HG03432 (cell line): ENCODE measurements around the gene SOHLH1.

Experiments used
- ATAC-seq: cut with Tn5 transposase; IDR thresholded peaks from one replicate; pipeline ENCODE4 v1.9.1; 2021; ENCODE audit warnings: mild to moderate bottlenecking, moderate library complexity; ENCODE audit not compliant: unreplicated experiment

SOHLH1 gene

DNA sequence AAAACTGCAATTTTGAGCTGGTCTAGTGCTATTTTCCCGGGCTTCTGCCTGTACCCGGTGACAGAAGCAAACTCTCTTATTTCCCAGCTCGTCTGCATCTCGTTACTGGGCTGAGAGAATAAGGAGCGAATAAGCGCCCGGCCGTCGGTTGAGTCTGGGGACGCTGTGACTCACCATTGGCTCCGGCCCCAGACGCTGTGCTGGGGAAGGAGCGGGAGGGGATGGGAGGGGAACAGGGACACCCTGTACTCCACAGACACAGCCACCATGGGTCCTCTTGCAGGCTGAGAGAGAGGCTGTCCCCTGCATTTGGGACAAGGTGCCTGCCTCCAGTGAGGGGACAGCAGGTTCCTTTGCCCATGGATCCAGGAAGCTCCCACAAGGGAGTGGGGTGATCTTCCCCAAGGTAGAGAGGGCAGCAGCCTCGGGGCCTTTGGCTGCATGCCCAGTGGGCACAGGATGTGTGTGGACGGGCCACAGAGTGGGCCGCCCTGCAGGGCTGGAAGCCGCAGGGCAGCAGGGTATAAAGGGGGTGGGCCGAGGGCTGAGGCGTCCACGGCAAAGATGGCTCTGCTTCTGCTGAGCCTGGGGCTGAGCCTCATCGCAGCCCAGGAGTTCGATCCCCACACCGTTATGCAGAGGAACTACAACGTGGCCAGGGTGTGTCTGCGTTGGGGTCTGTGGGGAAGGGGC is 36.4 kb downstream of the SOHLH1 start, which contains the start of gene LCN9:
TSS of gene LCN9 (plus strand) at position 552 of the 693 bp plus-strand sequence. CDS start at position 565, 13 bp downstream.
- ATAC-seq, result no peak

DNA sequence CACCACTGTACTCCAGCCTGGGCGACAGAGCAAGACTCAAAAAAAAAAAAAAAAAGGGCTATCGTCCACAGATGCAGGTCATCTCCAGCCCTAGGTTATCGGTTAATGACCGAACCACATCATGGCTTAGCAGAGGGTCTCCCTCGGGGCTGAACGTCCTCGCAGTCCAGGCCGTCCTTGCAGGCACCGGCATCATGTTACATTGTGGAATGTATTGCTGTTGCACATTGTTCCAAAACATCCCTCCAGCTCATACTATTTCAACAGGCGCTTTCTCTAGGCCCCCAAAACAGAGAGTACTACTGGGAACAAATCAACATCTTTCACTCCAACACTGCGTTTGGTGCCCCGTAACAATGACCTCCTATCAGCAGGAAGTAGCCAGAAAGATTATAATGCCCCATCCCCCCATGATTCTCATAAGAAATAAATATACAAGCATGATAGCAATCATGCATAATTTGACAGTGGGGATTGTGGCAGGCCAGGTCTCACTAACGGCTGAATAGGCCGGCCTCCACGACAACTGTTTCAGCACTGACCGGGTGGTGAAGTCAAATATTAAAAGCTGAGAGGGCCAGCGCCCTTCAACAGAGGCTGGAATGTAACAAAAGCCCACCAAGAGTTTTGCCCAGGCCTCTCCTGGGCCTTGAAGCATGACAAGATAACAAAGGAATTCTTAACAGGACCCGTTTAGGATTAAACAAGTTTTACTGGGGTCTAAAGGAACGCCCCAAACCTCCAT is 37.3 kb downstream of the SOHLH1 start:
- ATAC-seq, result no peak

- ATAC-seq, result no peak
Measured at GRCh38 chr9:135660407-135660806, 38.9 kb downstream of the SOHLH1 start.

GRCh38 chr9:135659252-135659651 is 40.0 kb downstream of the SOHLH1 start:
- no peak for ATAC-seq

GRCh38 chr9:135657416-135657815 is 41.9 kb downstream of the SOHLH1 start:
- ATAC-seq, result no peak

DNA sequence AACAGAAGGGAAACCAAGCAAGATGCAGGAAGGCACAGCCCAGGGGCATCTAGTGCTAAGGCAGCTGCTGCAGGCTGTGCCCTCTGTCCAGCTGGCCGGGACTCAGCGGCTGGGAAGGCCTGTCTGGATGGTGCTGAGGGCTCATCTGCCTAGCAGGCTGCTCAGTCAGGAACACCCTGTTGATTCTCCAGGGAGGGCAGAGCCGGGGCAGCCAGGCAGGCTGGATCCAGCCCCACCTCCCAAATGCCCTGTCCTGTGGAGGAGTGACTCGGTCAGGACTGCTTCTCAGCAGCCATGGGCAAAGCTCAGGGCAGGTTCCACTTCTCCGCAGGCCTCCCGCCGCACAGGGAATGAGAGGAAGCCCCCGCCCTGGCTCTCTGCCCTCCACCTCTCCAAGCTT is 44.0 kb downstream of the SOHLH1 start:
- no peak for ATAC-seq

- no peak for ATAC-seq
Measured at GRCh38 chr9:135650408-135650807, 48.9 kb downstream of the SOHLH1 start.

- no peak for ATAC-seq
Measured at GRCh38 chr9:135649508-135649907, 49.8 kb downstream of the SOHLH1 start.

DNA sequence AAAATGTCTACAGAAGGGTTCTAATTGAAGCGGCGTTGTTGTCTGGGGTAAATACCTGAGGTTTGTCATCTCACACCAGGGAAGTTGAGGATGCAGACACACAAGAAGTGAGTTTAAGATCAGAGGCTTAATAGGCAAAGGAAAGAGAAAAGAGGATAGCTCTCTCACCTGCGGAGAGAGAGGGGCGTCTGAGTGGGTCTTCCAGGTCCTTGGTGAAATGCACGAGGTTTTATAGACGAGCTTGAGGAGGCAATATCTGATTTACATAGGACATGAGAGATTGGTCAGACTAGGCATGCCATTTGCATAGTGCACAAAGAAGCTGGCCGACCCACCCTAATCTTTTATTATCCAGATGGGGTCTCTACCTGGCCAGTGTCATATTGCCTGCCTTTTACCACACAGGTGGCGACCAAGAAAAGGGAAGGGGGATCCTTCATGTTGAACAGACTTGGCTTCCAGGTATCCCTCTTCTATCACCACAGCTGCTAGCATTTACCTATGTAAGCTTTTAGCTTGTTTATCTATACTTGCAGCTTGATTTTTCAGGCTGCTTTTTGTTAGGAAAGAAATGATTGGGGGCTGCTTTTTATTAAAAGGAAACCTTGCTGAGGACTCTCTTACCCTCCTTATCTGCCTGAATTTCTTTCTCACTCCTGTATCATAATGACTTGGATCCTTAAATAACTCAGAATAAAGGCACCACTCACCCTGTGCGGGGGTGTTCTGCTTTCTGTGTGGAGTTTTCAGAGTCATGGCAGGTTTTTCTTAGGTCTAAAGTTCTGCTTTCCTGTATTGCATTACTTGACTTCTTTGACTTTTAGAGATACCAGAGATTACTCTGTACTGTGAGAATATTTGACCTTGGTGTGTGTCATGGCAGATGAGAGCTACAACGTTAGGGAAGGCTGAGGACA is 50.5 kb downstream of the SOHLH1 start:
- ATAC-seq, result no peak

DNA sequence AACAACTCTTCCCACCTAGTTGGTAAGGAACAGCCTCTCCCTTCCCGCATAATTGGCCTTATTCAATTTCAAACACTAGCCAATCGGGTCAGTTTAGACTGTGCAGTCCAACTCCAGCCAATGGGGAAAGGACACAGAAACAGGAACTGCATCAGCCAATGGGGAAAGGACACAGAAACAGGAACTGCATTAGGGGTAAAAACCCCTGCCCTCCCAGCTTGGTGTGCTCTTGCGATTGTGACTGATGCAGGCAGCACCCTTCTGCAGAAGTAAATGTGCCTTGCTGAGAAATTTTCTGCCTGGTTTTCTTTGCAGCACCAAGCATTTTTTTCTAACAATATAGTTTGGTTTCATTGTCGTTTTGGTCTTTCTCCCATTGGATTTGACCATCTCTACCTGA is 51.4 kb downstream of the SOHLH1 start:
- no peak for ATAC-seq

DNA sequence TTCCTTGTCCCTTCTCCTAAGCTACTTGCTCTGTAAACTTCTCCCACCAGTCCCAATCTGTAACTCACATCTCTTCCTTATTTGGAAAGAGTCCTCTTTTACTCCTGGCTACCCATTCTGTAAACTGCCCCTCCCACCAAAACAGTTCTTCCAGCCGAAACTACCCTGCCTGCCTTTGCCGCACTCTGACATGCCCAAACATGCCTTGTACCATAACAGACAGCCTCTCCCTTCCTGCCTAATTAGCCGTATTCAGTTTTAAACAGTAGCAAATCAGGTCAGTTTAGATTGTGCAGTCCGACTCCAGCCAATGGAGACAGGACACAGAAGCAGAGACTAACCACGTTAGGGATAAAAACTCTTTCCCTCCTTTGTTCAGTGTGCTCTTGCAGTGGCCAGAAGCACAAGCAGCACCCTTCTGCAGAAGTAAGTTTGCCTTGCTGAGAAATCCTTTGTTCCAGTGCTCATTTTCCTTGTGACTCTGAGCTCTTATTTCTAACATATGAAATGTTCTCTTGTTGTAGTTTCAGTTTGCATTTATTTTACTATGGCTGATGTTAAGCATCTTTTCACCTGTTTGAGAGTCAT is 54.6 kb downstream of the SOHLH1 start:
- no peak for ATAC-seq
